Spleen (tissue), 7 donors: Measurements from ENCODE around the gene WIPI1.

Experiments used
- POLR2A ChIP-seq, 3 donors: fragments of 450-650 bp; IDR thresholded peaks; one replicate each; pipeline ENCODE4 v1.5.1; 2017; ENCODE audit warnings: antibody characterized with exemption in 3 of 3, mild to moderate bottlenecking in 1 of 3
- TF ChIP-seq, protein P1 (sequence below), 11 experiments: fragments of 200-600 bp in 7 of 11; fragments of 450-650 bp in 4 of 11; sonication (generic) in 4 of 11; IDR thresholded peaks in 8 of 11; conservative IDR thresholded peaks in 3 of 11; 1 replicate in 7 of 11; 2 replicates in 4 of 11; pipeline versions ENCODE4 v1.4.0 to v1.8.0; 2016 to 2021; ENCODE audit warnings: antibody characterized with exemption in 11 of 11, inconsistent platforms in 4 of 11, mild to moderate bottlenecking in 1 of 11
- donor health status: DM: no; HTN: no; CAD: no; lungs with moderate emphysema.
- donor health status: DM: no; HTN: no; CAD: no.
- donor health status: DM: no; HTN: no; CAD: no.

DNA sequence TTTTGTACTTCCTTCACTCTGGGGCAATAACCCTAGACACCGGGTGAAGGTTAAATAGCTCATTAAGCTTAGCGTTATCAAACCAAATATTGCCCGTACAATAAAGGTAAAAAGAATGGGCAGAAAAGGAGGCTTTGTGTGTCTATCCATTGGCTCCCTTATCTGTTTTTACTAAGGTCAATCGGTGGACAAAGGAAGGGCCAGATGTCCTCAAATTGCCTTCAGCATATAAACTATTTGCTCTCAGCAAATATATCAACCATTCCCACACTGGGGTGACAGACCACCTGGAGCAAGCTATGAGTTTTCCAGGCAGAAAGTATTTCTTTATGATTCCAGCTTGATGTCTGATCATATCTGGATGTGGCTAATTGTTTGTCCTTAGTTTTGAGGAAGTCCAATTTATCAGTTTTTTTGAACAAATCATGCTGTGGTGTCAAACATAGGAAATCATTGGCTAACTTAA lies 25.3 kb upstream of the WIPI1 start:
- TF ChIP-seq POLR2A (IDR thresholded peaks at IDR 0.05): no peak
- TF ChIP-seq, protein P1, sequence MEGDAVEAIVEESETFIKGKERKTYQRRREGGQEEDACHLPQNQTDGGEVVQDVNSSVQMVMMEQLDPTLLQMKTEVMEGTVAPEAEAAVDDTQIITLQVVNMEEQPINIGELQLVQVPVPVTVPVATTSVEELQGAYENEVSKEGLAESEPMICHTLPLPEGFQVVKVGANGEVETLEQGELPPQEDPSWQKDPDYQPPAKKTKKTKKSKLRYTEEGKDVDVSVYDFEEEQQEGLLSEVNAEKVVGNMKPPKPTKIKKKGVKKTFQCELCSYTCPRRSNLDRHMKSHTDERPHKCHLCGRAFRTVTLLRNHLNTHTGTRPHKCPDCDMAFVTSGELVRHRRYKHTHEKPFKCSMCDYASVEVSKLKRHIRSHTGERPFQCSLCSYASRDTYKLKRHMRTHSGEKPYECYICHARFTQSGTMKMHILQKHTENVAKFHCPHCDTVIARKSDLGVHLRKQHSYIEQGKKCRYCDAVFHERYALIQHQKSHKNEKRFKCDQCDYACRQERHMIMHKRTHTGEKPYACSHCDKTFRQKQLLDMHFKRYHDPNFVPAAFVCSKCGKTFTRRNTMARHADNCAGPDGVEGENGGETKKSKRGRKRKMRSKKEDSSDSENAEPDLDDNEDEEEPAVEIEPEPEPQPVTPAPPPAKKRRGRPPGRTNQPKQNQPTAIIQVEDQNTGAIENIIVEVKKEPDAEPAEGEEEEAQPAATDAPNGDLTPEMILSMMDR (IDR thresholded peaks at IDR 0.05 in 8 of 11, conservative IDR thresholded peaks at IDR 0.05 in 3 of 11): no peak
